NCI-H446 (cell line): Measurements from ENCODE around the gene ABCB10.
"Not testable (repeated sequence)": the region's sequence is repeated elsewhere in the genome, so short reads cannot be mapped to it uniquely, and the experiment has no call there.

Source experiments
- DNase-seq, 2 experiments: peaks; one replicate each; lab custom pipeline; 2025; lab: John Stamatoyannopoulos, UW

The ABCB10 gene

DNA sequence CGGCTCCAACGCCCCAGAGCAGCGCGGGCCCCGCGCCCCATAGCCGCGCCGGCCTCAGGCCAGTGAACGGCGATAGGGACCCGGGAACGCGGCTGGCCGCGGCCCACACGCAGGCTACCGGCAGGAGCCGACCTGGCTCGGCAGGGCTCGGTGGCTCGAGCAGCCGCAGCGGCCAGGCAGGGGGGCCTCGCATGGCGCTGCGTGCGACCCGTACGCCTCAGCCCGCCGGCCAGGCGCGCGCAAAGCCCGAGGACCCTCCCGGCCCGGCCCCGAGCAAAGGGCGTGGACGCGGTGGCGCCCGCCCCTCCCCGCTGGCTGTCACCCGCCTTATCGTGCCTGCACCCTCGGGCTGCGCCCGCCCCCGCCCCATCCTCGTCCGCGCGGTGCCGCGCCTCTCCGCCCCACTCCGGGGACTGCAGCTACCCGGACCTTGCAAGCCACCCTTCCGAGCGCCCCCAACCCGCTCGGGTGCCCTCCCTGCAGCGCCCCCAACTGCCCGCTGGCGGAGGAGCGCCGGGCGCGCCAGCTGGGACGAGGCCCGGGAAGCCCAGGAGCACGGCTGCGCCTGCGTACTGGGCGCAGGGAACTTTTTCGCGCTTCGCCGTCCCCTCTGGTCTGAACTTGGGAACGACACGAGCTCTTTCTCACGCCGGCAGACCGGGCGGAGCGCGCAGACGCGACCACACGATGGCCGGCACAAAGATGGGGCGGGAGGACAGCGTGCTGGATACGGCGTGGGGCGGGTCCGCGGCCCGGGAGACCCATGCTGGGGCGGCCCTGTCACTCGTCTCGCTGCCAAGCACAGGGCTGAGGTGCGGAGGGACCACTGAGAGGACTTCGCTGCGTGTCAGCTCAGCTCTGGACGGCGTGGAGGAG lies at the start of gene ABCB10:
Gene ABCB10, minus strand, starts transcription at position 248 of the 876 bp plus-strand sequence. Its CDS starts 55 bp downstream, at position 193.
- peak; percentile 96 to 99 for DNase-seq

GRCh38 chr1:229607370-229607769 lies 48.9 kb upstream of the ABCB10 start:
- DNase-seq, result no peak

DNA sequence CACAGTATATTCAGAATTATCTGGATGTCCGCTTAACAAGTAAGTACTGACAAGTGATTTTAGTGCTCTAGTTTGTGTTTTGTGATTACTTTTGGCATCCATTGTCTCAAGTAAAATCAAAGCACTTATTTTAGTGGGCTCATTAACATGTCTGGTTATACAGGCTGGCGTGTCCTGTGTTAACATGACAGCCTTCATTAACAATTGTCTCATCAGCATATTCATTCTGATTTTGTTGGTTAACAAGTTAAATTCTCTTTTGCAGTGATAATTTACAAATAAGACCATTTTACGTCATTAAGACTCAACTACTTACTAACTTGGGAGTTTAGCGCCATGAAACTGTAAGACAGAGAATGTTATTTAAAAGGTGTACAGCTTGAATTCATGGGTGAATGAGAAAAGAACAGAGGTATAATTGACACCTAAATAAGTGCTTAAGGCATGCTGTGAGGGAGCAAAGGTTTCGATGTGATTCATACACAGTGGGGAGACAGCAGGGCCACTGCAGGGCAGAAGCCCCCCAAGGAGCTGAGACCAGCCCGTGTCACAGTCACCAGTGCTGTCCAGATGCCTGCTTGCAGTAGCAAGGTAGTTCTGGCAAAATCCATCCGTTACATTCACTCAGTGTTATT lies 45.0 kb upstream of the ABCB10 start:
- DNase-seq, result no peak

DNA sequence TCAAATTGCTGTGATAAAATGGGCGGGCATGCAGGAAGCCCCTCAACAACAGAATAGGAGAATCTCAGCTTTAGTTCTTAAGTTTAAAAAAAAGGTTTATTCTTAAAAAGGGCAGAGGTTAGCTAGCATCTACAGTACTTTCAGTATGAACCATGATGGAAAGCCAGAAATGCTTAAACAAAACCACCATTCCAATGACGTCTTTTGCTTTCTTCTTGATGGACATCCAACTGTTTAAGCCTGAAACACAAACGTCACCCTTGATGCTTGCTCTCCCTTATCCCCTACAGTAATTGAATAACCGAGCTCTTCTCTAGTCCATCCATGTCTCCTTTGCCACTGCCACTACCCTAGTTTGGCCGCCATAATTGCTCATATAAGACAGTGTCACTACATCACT lies 41.7 kb upstream of the ABCB10 start:
- DNase-seq, result no peak

GRCh38 chr1:229599218-229599954 lies 40.9 kb upstream of the ABCB10 start:
- no peak for DNase-seq

DNA sequence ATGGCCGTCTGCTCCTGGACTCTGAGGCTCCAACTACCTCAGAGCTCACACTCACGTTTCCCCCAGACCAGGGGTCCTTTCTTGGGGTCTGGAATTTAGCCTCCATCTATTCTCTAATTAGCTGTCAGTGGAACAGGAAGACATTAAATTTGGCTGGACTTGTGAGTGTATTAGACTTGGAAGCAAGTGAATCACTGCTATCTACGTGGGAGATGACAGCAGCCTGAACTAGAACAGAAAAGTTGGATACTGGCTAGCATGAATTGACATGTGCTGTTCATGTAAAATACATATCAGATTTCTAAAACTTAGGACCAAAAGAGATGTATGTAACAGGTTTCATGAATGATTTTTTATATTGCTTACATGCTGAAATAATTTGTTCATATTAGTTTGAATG lies 39.4 kb upstream of the ABCB10 start:
- DNase-seq, result no peak

- no peak for DNase-seq
Measured at GRCh38 chr1:229596925-229597699, 38.6 kb upstream of the ABCB10 start.

DNA sequence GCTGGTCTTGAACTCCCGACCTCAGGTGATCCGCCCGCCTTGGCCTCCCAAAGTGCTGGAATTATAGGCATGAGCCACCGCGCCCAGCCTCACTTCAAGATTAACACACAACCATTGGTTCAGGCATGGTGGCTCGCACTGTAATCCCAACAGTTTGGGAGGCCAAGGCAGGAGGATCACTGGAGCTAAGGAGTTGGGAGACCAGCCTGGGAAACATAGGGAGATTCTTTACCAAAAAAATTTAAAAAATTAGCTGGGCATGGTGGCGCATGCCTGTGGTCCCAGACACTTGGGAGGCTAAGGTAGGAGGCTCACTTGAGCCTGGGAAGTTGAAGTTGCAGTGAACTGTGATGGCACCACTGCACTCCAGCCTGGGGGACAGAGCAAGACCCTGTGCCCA lies 37.4 kb upstream of the ABCB10 start:
- DNase-seq, result not testable (repeated sequence)

DNA sequence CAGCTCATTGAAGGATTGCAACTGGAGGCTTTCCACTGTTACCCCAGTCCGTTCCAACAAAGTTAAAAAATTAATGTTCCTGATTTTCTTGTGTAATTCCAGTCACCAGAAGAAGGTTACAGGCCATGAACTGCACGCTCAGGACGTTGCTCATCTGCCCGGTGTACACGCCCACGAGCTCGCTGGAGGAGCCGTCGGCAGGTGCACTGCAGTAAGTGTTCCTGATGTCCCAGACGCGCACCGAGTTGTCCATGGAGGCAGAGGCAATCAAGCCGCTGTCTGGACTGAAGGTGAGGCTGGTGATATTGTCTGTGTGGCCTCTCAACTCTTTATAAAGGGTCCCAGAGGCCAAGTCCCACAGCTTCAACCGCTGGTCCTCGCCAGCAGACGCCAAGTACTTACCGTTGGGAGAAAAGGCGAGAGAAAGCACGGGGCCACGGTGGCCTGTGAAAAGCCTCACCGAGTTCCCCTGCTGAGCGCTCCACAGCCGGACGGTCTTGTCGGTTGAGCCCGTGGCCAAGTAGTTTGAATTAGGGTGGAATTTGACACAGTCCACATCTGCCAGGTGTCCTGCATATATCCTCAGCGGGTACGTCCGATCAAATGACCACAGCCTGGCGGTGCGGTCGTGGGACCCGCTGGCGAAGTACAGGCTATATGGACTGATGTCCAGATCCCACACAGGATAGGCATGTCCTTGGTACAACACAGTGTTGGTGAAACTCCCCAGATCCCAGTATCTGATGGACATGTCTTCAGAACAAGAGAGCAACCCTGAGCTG lies 35.9 kb upstream of the ABCB10 start:
- no peak for DNase-seq

DNA sequence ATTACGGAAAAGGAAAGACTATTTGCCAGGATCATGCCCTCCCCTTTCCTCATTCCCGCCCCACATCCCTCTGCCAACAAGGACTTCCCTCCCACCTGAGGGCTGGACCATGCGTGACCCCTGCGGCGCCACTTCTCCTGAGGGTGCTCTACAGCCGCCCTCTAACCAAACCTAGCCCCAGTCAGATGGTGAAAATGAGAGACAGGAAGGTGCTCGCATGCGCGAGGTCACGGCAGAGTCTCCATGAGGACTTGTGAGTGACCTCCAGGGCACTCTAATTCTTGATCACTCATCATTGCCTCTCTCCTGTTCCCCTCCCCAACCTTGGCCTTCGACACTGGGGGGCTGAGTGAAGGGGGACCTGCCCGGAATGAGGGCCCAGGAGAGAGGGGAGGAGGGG lies 35.3 kb upstream of the ABCB10 start:
- no peak for DNase-seq

DNA sequence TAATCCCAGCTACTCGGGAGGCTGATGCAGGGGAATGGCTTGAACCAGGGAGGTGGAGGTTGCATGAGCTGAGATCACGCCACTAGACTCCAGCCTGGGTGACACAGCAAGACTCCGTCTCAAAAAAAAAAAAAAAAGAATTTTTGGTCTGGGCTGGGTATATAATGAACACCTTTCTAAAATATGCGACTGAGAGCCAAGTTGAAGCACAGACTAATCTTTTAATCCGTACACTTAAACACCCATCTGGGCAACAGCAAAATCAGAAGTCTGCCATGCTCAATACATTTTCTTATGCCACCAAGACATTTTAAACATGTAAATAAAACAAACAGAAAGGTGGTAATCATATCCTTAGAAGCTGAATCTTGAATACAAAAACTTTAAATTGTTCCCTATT lies 31.6 kb upstream of the ABCB10 start:
- no peak for DNase-seq

DNA sequence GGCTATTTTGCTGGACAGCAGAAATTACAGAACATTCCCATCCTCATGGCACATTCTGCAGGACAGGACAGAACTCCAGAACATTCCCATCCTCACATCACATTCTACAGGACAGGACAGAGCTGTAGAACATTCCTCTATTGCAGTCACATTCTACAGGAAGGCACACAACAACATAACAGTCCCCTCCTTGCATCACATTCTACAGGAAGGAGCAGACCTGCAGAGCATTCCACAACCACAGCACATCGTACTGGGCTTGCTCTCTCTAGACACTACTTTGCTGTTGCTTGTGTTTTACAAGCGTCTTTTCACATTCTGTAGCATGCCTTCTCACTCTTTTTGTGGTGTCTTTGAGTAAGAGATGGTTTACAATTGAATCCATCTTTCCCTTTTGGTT lies 26.8 kb upstream of the ABCB10 start:
- DNase-seq, result no peak

DNA sequence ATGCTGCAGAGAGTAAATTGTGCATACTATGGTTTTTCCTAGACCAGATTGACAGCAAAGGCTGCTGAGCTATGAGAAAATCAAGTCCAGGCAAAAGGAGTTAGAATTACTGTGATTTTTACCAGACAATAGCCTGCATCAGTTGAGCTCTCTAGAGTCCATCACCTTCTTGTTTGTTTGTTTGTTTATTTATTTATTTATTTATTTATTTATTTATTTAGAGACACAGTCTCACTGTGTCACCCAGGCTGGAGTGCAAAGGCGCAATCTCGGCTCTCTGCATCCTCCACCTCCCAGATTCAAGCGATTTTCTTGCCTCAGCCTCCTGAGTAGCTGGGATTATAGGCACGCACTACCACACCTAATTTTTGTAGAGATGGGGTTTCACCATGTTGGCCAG lies 24.2 kb upstream of the ABCB10 start:
- no peak for DNase-seq

DNA sequence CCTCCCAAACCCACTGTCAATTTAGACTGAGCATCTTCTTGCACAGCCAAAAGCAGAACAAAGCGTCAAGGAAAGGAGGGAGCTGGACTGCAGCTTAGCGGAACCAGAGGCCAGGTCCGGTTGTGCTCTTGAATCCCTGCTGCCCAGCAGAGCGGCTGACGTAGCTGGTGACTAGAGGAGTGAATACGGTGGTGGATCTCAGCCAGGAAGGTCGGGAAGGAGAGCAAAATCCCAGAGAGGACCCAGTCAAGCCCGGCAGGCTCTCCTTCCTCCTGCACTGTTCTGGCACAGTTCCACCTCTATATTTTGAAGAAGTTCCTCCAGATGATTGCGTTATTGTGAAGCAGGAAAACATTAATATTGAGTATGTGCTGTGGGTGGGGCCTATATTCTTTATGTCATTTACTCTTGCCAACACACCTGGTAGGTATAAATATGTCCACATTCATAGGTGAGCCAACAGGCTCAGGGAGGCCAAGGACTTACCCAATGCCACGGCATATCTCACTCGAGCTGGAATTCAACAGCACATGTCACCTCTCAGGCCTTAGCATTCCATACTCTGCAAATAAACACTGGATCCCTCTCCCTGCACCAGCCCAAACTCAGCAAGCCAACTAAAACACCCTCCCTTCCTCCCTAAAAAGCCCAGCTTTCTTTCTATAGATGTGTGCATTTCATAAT lies 23.6 kb upstream of the ABCB10 start:
- DNase-seq, result no peak

DNA sequence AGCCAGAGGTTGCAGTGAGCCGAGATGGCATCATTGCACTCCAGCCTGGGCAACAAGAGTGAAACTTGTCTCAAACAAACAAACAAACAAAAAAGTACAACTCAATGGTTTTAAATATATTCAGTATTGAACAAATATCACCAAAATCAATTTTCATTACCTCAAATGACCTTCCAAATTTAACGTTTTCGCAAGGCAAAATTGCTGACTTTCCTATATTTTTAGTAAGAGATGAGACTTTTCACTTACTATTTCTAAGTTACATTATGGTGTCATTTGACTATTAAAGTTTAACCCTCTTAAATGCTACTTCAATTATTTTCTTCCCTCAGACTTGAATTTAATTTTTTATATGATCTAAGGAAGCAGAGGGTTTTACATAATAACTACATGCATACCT lies 23.0 kb upstream of the ABCB10 start:
- no peak for DNase-seq

- DNase-seq, result peak; percentile 79 to 91
Measured at GRCh38 chr1:229579059-229579673, 20.7 kb upstream of the ABCB10 start.

DNA sequence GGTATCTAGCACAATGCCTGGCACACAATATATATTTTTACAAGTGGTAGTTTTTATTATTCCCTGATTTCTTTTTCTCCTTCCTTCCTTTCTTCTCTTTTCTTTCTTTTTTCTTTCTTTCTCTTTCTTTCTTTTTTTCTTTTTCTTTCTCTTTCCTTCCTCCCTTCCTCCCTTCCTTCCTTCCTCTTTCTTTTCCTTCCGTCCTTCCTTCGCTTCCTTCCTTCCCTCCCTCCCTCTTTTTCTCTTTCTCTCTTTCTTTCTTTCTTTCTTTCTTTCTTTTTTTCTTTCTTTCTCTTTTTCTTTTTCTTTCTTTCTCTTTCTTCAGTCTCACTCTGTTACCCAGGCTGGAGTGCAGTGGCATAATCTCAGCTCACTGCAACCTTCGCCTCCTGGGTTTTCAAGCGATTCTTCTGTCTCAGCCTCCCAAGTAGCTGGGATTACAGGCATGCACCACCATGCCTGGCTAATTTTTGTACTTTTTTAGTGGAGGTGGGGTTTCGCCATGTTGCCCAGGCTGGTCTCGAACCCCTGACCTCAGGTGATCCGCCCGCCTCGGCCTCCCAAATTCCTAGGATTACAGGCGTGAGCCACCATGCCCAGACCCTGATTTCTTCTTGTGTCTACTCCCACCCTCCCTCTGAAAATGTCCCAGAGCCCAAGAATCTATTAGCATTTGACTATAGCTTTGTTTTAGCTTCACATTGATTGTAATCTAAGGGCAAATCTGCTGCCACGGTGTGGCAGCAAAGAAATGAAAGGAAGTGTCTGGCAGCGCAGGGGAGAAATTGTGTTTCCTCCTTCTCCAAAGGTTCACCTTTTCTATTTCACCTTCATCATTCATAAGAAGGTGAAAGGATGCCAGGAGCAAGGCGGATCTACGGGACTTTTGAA lies 19.9 kb upstream of the ABCB10 start:
- no peak for DNase-seq

- DNase-seq, result no peak
Measured at GRCh38 chr1:229574679-229575442, 16.4 kb upstream of the ABCB10 start.
